Measurements from ENCODE around the gene ELP4. TPM values are rescaled to one million over a fixed set of nuclear protein-coding genes. Genes with fewer than 3 reads are reported as not detected.
"Not testable (repeated sequence)": the region's sequence is repeated elsewhere in the genome, so short reads cannot be mapped to it uniquely, and the experiment has no call there.

Gene ELP4
- total and polyA plus RNA-seq, 8 donors: 15.5 to 26.0 (median 21.9) TPM

DNA sequence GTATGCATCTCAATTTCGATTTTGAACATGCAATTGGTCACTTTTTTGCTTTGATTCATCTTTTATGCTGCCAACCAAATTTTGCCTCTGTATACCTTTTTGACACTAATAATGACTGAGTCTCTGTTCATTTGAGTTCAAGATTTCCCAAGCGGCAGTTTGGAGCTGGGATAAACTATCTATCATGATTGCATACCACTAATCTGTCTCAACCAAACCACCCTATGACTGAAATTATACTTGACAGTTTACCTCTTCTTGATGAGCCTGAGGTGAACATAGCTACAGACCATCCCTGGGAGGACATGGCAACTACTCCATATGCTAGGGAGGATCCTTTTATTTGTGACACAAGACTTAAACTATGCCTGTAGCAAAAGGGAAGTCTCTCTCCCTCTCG is 155.4 kb downstream of the ELP4 start:
- Histone ChIP-seq H3K27ac (no peak overlapping the region), H3K4me1 (no peaks in the 10 kb centered on the region), H3K4me3 (no peak overlapping the region), H3K27me3 (no peaks in the 10 kb centered on the region), H3K9me3 (no peaks in the 10 kb centered on the region), H3K36me3 (no peaks in the 10 kb centered on the region)
- intact Hi-C loops (cut with DNase I): no loop called here
- TF ChIP-seq, protein P1, sequence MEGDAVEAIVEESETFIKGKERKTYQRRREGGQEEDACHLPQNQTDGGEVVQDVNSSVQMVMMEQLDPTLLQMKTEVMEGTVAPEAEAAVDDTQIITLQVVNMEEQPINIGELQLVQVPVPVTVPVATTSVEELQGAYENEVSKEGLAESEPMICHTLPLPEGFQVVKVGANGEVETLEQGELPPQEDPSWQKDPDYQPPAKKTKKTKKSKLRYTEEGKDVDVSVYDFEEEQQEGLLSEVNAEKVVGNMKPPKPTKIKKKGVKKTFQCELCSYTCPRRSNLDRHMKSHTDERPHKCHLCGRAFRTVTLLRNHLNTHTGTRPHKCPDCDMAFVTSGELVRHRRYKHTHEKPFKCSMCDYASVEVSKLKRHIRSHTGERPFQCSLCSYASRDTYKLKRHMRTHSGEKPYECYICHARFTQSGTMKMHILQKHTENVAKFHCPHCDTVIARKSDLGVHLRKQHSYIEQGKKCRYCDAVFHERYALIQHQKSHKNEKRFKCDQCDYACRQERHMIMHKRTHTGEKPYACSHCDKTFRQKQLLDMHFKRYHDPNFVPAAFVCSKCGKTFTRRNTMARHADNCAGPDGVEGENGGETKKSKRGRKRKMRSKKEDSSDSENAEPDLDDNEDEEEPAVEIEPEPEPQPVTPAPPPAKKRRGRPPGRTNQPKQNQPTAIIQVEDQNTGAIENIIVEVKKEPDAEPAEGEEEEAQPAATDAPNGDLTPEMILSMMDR (IDR thresholded peaks at IDR 0.05): no peak
- ATAC-seq: no peak
- no peak for DNase-seq

DNA sequence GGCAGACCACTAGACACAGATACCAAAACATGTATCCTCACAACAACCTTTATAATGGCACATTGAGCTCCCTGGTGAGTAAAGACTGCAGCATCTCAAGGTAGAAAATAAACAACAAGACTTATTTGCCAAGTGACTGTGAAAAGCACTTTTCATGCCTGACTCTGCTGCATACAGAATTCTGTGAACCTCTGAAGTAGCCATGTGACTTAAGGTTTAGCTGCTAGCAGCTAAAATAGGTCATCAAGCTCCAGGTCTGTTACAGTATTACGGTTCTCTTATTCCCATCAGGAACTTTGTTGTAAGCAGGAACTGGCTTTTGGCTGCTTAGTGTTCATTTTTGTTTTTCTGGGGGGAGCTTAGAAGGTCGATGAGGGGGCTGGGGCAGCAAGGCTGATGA is 162.1 kb downstream of the ELP4 start:
- Histone ChIP-seq H3K9me3 (no peaks in the 10 kb centered on the region), H3K4me1 (no peaks in the 10 kb centered on the region), H3K36me3 (no peaks in the 10 kb centered on the region), H3K27me3 (no peaks in the 10 kb centered on the region), H3K27ac (no peak overlapping the region), H3K4me3 (no peak overlapping the region)
- ATAC-seq (no peak), DNase-seq (no peak)
- TF ChIP-seq, protein P1 (IDR thresholded peaks at IDR 0.05): no peak
- intact Hi-C loops (cut with DNase I): no loop called here

DNA sequence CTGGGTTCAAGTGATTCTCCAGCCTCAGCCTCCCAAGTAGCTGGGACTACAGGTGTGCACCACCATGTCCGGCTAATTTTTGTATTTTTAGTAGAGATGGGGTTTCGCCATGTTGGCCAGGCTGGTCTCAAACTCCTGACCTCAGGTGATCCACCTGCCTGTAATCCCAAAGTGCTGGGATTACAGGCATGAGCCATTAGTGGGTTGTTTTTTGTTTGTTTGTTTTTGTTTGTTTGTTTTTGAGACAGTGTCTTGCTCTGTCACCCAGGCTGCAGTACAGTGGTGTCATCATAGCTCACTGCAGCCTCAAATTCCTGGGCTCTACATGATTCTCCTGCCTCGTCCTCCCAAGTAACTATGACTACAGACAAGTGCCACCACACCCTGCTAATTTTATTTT is 163.5 kb downstream of the ELP4 start:
- H3K4me1 ChIP-seq; H3K36me3 ChIP-seq; H3K27me3 ChIP-seq; intact Hi-C loops (cut with DNase I); DNase-seq; H3K9me3 ChIP-seq; H3K27ac ChIP-seq; H3K4me3 ChIP-seq; ATAC-seq: not testable (repeated sequence)

DNA sequence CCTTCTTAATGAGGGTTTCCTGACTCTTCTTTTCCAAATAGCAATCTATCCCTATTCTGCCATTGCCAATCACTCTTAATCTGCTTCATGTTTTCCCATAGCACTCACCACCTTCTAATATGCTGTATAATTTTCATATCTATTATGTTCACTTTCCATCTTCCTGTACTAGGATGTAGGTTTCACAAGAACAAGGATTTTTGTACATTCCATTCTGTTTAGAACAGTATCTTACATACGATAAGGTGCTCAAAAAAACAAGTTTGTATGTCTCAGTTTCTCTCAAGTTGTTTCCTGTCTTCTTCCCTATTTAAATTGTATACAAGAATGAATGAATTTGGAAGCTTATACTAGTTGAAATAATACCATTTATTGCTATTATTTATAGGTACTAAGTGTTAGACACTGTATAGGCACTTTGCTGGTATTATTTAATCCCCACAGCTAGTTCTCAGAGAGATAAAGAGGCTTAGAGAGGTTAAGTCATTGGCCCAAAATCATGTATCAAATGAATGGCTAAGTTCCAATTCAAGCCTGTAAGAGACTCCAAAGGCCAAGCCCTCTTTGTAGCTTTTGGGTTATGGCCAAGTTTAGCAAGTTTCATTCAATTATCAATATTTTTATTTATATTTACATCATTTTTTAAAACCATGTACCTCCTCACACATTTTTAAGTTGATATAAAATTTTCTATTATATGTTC is 166.9 kb downstream of the ELP4 start:
- H3K36me3 ChIP-seq: no peaks in the 10 kb centered on the region
- H3K4me3 ChIP-seq: no peak overlapping the region
- no peak for ATAC-seq
- intact Hi-C loops (cut with DNase I): no loop called here
- no peaks in the 10 kb centered on the region for H3K27me3 ChIP-seq
- TF ChIP-seq, protein P1 (IDR thresholded peaks at IDR 0.05): no peak
- no peak overlapping the region for H3K27ac ChIP-seq
- no peak for DNase-seq
- no peaks in the 10 kb centered on the region for H3K4me1 ChIP-seq
- peaks cover 0 to 6% of the 10 kb centered on the region in 2 donors for H3K9me3 ChIP-seq

DNA sequence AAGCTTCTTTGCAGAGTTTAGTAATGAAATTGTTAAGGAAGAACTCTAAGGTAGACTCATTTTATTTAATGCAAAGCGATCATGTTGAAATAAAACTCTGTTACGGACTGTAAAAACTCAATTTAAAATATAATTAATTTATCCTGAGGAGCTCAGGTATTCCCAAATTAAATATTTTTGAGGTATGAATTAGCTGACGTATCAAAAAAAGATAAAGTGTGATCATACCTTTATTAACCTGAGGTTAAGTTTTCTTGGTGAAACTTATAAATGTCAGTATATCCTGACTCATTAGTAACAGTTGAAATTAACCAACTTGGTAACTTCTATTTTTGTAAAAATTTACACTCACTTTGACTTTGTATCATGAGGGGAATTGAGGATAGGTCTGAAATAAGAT is 171.2 kb downstream of the ELP4 start:
- Histone ChIP-seq H3K9me3 (peaks cover 0 to 6% of the 10 kb centered on the region in 2 donors), H3K27me3 (no peaks in the 10 kb centered on the region), H3K4me1 (no peaks in the 10 kb centered on the region), H3K36me3 (no peaks in the 10 kb centered on the region), H3K4me3 (no peak overlapping the region), H3K27ac (no peak overlapping the region)
- intact Hi-C loops (cut with DNase I): no loop called here
- DNase-seq (no peak), ATAC-seq (no peak)
- TF ChIP-seq, protein P1 (IDR thresholded peaks at IDR 0.05): no peak

DNA sequence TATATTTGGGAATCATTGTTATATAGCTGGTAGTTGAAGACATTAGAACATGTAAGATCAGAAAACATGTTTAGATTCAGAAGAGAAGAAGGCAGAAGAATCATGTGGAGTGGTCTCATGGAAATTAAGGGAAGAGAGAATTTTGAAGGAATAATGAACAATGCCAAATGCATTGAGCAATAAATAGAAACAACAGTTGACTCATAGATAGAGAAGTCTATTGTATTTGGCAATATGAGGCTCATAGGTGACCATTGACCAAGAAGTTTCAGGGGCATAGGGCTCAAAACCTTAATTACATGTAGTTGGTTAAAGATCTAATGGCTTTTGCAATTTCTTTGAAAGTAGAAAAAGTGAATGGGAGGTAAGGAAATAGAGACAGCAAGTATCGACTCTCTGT is 177.7 kb downstream of the ELP4 start:
- Histone ChIP-seq H3K27ac (no peak overlapping the region), H3K36me3 (no peaks in the 10 kb centered on the region), H3K9me3 (no peaks in the 10 kb centered on the region), H3K4me3 (no peak overlapping the region), H3K4me1 (peaks cover 0 to 3% of the 10 kb centered on the region in 2 donors), H3K27me3 (no peaks in the 10 kb centered on the region)
- DNase-seq: no peak
- intact Hi-C loops (cut with DNase I): no loop called here
- TF ChIP-seq, protein P1 (IDR thresholded peaks at IDR 0.05): no peak
- ATAC-seq: no peak
